Loucy (cell line): ENCODE results near the gene ZNF689.

Experiments
- CTCF ChIP-seq: fragments of 200-600 bp; sonication (generic); conservative IDR thresholded peaks from 2 replicates; pipeline ENCODE4 v1.5.1; 2014; ENCODE audit warnings: mild to moderate bottlenecking, antibody characterized with exemption, low read length
- EZH2phosphoT487 ChIP-seq: fragments of 200-600 bp; IDR thresholded peaks from 2 replicates; pipeline ENCODE4 v1.6.1; 2018; ENCODE audit warnings: antibody characterized with exemption, mild to moderate bottlenecking, moderate library complexity, borderline replicate concordance

DNA sequence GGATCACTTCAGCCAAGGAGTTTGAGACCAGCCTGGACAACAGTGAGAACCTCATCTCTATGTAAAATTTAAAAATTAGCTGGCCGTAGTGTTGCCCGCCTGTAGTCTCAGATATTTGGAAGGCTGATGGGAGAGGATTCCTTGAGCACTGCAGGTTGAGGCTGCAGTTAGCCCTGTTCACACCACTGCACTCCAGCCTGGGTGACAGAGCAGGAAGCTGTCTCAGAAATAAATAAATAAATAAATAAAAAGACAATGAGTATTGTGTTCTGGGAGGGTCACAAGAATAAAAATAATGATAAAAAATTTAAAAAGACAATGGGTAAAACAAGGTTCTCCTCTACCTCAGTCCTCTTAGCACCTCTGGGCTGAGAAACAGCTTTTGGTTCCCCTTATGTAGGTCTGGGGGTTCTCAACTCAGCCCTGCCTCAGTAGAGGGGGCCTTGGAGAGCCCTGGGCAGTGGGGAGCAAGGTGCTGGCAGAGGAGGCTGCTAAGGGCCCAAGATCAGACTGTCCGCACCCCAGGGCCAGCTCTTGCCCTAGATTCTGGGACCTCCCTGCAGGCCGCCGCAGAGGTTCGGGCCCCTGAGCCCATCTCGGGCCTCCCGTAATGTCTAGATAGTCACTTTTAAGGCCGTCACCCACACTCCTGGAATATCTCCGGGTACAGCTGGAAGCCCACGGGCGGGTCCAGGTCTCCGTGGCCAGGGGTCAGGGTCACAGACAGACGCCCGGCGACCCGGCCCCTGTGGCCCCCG, 55.5 kb downstream of the ZNF689 start:
- no peak for TF ChIP-seq CTCF
- TF ChIP-seq EZH2phosphoT487 = no peak
